ENCODE results near the gene ATP5F1C.

- TF ChIP-seq REST (IDR thresholded peaks at IDR 0.05; ENCODE audit: low read depth) = no peak
- no peak for TF ChIP-seq CREB1 (IDR thresholded peaks at IDR 0.05; ENCODE audit: low read depth)
- TF ChIP-seq EP300 (IDR thresholded peaks at IDR 0.05; ENCODE audit: borderline replicate concordance) = no peak
- TF ChIP-seq, protein P1, sequence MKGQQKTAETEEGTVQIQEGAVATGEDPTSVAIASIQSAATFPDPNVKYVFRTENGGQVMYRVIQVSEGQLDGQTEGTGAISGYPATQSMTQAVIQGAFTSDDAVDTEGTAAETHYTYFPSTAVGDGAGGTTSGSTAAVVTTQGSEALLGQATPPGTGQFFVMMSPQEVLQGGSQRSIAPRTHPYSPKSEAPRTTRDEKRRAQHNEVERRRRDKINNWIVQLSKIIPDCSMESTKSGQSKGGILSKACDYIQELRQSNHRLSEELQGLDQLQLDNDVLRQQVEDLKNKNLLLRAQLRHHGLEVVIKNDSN (IDR thresholded peaks at IDR 0.05) = no peak
- no peak for TF ChIP-seq RAD21 (IDR thresholded peaks at IDR 0.05; ENCODE audit: low read depth)
- TF ChIP-seq, protein P2, sequence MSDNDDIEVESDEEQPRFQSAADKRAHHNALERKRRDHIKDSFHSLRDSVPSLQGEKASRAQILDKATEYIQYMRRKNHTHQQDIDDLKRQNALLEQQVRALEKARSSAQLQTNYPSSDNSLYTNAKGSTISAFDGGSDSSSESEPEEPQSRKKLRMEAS (IDR thresholded peaks at IDR 0.05) = no peak
- TF ChIP-seq CEBPB (IDR thresholded peaks at IDR 0.05) = no peak
- TF ChIP-seq FOXM1 (IDR thresholded peaks at IDR 0.05; ENCODE audit: borderline replicate concordance, low read depth) = no peak
- no peak for TF ChIP-seq EGR1 (IDR thresholded peaks at IDR 0.05)
- no peak for TF ChIP-seq TEAD4 (IDR thresholded peaks at IDR 0.05)
Observed at GRCh38 chr10:7855205-7855604, 67.2 kb downstream of the ATP5F1C start.
